SK-N-MC (cell line): ENCODE measurements around the gene GNG12.

ENCODE experiments used
- EZH2 ChIP-seq: fragments of 200-600 bp; sonication (generic); IDR thresholded peaks from one replicate; pipeline ENCODE4 v1.6.1; 2017; ENCODE audit warnings: antibody characterized with exemption
- FOXP2 ChIP-seq: optimal IDR thresholded peaks from 2 replicates; pipeline ENCODE3; 2011; ENCODE audit warnings: mild to moderate bottlenecking, moderate library complexity; ENCODE audit not compliant: insufficient read depth; ENCODE audit errors: extremely low read length, control extremely low read depth
- POLR2AphosphoS5 ChIP-seq: IDR thresholded peaks from 2 replicates; pipeline ENCODE4 v1.6.1; 2012; ENCODE audit warnings: mild to moderate bottlenecking, low read depth, low read length, borderline replicate concordance

DNA sequence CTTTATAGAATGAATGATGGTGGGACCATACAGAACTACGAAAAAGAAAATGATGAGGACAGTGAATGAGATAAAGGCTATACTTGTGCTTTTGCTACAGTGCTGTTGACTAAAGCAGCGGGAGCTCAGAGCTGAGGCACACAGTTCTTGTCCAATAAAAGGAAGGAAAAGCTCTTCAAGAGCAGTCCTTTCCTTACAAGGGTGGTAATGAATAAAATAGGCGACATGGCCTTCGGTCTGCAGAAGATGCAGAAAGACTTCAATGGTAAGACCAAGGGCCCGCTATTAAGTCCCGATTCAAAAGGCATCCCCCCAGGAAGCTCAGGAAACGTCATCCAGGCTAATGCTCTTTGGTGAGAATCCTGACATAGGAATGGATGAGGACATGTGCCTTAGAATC, 44.4 kb downstream of the GNG12 start:
- TF ChIP-seq POLR2AphosphoS5 (no peak), EZH2 (no peak), FOXP2 (no peak)
